LNCaP clone FGC (cell line): ENCODE results near the gene BIRC3.
"Not testable (repeated sequence)": the region's sequence is repeated elsewhere in the genome, so short reads cannot be mapped to it uniquely, and the experiment has no call there.

ENCODE experiments used
- DNase-seq: peaks from one replicate; pipeline ENCODE4 v3.0.0-alpha.2; 2011; ENCODE audit warnings: low read depth
- H3K4me3 ChIP-seq: 2 replicates; pipeline ENCODE4 v1.5.1; 2011; ENCODE audit warnings: mild to moderate bottlenecking, low read depth, low read length, control low read depth
- TF ChIP-seq, protein P1 (sequence below): IDR thresholded peaks from 2 replicates; pipeline ENCODE4 v1.5.1; 2012; ENCODE audit warnings: mild to moderate bottlenecking; ENCODE audit not compliant: control insufficient read depth, insufficient read depth; ENCODE audit errors: extremely low read depth

The BIRC3 gene

DNA sequence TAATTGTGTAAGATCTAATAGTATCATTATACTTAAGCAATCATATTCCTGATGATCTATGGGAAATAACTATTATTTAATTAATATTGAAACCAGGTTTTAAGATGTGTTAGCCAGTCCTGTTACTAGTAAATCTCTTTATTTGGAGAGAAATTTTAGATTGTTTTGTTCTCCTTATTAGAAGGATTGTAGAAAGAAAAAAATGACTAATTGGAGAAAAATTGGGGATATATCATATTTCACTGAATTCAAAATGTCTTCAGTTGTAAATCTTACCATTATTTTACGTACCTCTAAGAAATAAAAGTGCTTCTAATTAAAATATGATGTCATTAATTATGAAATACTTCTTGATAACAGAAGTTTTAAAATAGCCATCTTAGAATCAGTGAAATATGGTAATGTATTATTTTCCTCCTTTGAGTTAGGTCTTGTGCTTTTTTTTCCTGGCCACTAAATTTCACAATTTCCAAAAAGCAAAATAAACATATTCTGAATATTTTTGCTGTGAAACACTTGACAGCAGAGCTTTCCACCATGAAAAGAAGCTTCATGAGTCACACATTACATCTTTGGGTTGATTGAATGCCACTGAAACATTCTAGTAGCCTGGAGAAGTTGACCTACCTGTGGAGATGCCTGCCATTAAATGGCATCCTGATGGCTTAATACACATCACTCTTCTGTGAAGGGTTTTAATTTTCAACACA is 6.4 kb downstream of the BIRC3 start:
- TF ChIP-seq, protein P1, sequence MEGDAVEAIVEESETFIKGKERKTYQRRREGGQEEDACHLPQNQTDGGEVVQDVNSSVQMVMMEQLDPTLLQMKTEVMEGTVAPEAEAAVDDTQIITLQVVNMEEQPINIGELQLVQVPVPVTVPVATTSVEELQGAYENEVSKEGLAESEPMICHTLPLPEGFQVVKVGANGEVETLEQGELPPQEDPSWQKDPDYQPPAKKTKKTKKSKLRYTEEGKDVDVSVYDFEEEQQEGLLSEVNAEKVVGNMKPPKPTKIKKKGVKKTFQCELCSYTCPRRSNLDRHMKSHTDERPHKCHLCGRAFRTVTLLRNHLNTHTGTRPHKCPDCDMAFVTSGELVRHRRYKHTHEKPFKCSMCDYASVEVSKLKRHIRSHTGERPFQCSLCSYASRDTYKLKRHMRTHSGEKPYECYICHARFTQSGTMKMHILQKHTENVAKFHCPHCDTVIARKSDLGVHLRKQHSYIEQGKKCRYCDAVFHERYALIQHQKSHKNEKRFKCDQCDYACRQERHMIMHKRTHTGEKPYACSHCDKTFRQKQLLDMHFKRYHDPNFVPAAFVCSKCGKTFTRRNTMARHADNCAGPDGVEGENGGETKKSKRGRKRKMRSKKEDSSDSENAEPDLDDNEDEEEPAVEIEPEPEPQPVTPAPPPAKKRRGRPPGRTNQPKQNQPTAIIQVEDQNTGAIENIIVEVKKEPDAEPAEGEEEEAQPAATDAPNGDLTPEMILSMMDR: no peak
- DNase-seq: no peak

DNA sequence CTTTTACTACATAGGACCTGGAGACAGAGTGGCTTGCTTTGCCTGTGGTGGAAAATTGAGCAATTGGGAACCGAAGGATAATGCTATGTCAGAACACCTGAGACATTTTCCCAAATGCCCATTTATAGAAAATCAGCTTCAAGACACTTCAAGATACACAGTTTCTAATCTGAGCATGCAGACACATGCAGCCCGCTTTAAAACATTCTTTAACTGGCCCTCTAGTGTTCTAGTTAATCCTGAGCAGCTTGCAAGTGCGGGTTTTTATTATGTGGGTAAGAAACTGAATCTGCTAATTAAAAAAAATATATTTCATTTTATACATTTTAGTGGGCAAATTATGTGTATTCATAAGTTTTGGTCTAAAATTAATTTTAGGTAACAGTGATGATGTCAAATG is 7.8 kb downstream of the BIRC3 start:
- no peak overlapping the region for H3K4me3 ChIP-seq
- DNase-seq: no peak
- TF ChIP-seq, protein P1: no peak

More for the DNA sequence above, 6.4 kb downstream of the BIRC3 start:
- no peak overlapping the region for H3K4me3 ChIP-seq

DNA sequence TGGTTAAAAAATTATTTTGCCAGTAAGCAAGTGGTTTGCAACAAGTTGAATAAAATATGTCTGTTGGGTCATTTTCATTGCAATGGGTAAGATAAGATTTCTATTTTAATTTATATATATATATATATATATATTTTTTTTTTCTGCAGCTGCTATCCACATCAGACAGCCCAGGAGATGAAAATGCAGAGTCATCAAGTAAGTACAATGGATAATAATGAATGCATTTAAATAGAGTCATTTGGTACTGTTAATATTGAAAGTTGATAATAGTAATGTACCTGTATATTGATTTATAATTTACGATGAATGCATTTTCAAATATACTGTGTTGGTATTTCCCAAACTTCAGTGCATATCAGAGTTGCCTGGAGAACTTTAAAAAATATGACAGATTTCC is 11.5 kb downstream of the BIRC3 start:
- DNase-seq: no peak
- H3K4me3 ChIP-seq: no peak overlapping the region
- TF ChIP-seq, protein P1: no peak

DNA sequence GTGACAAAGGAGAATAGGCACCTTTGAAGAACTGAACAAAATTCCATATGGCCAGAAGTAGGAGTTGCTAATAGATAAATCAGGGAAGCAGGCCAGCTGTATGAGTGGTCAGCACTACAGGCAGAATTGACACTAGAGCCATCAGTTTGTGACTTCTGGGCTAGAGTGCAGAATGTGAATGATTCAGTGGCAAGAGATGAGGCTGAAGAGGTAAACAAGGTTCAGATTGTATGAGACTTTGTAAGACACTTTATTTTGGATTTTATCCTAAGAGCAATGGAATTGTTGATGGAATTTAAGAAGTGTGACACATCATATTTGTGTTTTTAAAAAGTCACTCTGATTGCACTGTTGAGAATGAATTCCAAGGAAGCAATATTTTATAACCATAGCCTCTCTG is 12.9 kb downstream of the BIRC3 start:
- TF ChIP-seq, protein P1: no peak
- DNase-seq: no peak
- H3K4me3 ChIP-seq: no peak overlapping the region

DNA sequence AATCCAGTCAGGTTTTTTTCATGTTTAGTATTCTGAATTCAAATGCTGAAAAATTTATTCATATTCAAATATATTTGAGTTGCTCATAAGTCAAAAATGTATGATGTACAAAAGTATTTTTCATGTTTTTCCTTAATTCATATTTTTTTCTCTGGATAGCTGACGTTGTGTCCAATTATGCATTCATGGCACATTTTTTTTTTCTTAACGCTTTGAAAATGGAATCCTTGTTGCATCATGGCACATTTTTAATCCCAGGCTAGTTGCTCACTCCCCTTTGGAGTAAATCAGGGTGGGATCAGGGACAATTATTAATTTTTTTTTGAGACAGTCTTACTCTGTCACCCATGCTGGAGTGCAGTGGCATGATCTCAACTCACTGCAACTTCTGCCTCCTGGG is 14.1 kb downstream of the BIRC3 start:
- TF ChIP-seq, protein P1: no peak
- DNase-seq: no peak
- H3K4me3 ChIP-seq: no peak overlapping the region

DNA sequence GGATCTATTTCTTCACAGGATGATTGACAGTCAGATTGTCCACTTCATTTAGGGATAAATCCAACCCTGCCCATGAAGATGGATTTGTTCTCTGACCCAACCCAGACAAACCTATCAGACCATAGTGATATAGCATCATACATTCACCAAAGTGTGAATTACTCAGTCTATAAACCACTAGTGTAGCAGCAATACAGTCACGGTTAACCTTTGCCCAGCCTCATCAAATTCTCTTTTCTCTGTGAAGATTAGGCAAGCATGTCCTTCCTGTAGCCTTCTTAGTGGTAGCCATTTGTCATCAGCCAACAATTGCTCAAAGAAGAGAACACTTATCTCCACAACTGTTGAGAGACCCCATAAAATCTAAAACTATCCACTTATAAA is 15.3 kb downstream of the BIRC3 start:
- TF ChIP-seq, protein P1: no peak
- no peak overlapping the region for H3K4me3 ChIP-seq
- DNase-seq: no peak

DNA sequence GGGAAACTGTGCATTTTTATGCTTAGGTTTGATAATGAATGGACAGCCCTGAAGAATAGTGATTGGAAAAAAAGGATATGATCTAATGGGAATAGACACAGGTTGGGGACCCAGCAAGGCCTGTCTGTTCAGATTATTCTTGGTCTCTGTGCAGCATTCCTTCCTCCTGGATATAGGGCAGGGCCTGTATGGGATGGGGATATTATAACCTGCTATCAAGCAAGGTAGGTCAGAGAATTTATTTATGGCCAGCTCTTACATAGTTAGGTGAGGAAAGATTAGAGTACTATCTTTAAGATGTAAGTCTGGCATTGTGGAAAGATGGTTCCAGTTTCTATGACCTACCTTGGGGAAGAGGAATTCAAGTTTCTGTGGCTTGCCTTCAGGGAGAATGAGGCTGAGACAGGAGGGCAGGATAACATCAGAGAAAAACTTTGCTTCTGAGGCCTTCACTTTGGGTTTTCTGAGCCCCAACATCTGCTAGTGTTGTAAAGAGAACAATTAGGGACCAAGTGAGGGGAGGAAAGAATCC is 21.3 kb downstream of the BIRC3 start:
- TF ChIP-seq, protein P1: no peak
- no peak overlapping the region for H3K4me3 ChIP-seq
- DNase-seq: no peak

DNA sequence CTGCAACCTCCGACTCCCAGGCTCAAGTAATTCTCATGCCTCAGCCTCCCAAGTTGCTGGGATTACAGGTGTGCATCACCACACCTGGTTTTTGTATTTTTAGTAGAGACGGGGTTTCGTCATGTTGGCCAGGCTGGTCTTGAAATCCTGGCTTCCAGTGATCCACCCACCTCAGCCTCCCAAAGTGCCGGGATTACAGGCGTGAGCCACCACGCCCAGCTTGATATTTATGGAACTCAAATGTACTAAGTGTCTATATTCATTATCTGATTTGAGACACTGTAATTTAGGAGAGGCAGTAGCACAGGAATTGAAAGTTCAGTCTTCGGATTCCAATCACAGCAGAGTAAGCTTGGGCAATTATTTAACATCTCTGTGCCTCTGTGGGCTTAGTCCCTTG is 24.0 kb downstream of the BIRC3 start:
- H3K4me3 ChIP-seq, DNase-seq: not testable (repeated sequence)
